ENCODE measurements around the gene PSRC1.

Gene PSRC1

DNA sequence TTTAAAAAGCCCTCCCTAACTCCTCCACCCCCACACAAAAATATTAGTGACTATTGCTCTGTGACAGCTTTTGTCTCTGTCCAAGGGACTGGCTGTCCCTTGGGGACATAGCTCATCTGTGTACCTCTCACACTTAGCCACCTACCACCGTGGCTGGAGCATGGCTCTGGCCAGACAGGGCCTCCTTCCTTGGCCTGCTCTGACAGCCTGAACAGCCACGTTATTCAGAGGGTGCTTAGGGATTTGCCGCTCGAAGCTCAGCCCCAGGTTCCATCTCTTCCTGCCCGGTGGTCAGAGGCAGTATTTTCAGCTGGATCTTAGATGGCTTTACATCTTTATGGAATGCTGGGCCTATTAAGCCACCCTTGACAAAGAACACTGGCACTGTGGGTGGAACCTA lies 39.7 kb downstream of the PSRC1 start:
- no peak for DNase-seq

DNA sequence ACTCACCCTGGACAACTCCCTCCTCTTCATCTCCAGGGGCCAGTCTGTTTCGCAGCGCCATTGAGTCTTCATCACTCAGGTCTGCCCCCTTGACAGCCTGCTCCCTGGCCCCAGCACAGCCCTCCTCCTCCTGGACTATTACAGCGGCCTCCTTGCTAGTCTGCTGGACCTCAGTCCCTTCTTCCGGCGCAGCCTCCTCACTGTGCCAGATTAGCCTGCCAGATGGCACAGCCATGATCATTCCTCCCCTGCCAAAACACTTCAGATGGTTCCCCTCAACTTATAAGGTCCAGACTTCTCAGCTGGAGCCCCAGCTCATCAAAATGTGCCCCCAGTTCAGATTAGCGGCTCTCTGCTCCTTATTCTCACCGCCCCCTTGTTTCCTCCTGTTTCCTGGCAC lies 40.6 kb downstream of the PSRC1 start:
- no peak for DNase-seq

DNA sequence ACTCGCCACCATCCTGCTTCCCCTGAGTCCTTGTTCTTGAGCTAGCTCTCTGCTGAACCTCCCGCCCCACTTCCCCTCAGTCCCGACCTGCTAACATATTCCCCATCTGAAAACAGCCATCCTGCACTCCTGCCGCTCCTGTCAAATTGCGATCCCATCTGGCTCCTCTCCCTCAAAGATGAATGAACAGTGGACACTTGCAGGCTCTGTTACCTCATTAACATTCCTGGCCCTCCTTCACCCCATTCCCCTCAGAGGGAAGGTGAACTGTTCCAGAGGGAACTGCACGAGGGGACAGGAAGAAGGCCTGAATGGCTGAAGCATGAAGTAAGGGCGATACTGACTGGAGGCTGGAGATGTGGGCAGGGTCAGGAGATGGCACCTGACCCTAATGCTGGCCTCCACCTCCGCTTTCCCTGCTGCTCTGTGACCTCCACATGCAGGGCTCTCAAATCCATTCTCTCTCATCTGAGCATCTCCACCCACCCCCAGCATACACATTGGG lies 41.1 kb downstream of the PSRC1 start:
- DNase-seq = no peak

DNA sequence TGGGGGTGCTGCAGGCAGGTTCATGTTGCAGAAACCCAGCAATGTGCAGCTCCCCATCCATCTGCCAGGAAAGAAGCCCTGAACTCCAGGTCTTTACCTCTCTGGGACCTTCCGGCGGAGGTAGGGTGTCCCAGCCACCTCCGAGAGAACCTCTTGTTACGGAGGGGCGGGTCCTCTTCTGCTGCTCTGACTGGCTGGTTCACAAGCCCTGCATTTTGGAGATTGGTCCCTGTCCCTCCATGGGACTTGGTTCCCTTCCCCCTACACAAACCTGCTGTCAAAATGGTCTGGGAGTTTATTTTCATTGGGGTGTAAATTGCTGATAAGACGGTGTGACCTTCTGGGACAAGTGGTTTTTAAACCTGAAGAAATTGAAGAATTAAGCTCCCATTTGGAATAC lies 41.6 kb downstream of the PSRC1 start:
- DNase-seq = no peak

DNA sequence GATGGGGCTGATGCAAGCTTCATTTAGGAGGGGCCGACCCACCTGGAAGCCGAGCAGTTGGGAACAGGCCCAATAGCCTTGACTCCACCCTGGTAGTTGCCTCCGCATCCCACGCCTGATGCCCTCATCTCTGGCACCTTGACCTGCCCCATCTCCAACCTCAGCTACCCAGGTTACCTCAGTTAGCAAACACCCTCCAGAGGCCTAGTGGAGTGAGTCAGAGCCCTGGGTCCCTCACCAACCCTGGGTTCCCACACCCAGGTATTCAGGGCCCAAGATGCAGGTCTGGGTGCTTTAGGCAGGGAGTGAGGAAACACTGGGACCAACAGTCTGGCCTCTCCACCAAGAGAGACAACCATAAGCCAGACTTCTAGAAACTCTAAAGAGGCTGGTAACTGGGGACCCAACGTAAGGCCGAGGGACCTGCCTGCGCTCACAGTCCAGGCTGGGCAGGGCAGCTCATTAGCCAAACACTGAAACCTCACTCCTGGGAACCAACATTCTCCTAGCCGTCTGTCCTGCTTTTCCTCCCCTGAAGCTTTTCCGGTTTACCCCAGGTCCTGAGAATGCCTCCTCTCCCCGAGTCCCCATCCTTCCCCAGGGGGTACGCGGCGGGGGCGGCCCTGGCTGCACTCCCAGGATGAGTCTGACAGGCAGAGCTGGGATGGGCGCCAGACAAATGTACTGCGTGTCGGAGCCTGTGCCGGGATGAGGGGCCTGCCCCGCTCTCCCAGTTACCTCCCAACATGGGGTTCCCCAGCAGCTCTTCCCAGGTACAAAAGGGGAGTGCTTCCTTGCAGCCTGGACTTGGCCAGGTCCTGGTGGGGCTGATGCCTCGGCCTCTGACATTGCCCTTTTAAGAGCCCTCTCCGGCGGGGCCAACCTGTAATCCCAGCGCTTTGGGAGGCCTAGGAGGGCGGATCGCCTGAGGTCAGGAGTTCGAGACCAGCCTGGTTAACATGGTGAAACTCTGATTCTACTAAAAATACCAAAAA lies 42.5 kb downstream of the PSRC1 start:
- DNase-seq = no peak

DNA sequence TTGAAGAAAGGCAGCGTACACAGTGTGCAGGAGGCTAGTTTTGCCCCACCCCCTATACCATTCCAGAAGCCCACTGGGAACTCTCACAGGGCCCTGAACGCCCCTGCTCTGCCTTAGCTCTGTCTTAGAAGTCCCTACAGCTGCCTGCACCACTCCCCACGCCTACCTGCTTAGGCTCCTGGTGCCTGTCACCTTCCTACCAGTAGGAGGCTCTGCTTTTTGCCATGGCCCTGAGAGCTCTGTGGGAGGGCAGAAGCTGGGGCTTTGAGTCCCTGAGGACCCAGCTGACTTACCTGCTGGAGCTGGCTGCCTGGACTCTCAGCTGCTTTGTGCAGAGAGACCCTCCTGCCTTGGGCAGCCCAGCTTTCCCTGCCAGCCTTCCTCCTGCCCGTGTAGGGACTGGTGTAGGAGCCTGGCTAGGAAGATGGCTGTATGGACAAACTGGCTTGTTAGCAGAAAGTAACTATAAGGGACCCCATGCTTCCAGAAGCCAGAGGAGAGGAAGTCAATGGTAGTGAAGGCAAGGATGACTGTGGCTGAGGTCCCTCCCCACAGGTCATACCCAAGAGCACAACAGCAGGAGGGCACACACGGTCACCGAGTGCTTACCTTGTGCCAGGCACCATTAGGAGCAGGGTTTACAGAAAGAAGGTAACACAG lies 43.4 kb downstream of the PSRC1 start:
- DNase-seq = no peak

DNA sequence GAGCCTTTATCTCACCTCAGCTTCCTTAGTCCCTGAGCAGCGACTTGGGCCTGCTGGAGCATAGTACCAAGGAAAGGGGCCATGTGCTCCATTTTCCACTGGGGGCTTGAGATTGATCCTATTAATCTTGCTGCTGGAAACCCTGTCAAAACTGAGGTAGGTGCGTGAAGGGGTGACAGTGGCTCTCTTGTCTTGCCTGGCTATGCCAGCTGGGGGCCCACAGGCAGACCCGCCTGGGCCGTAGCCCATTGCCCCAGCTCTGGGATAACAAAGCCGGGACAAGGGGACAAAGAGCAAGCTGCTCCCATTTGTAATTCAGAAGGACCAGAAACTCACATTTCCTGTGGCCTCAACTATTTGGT lies 43.9 kb downstream of the PSRC1 start:
- no peak for DNase-seq

DNA sequence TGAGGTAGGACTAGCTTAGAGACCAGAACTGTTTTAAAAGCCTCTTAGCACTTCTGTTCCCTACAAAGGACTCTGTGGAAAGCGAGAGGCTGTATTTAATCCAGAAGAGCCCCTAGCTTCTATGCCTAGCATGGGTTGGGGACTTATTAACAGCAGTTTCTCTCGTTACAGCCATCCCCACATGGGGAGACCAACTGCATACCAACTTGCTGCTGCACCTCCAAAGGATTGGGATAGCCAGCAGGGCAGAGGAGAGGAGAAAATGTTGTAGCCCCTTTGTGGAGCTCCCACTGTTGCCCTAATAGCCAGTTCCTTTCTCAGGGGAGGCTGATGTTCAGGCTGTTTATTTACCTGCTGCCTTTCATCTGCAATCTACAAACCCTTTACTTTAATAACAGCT lies 44.6 kb downstream of the PSRC1 start:
- DNase-seq = no peak

DNA sequence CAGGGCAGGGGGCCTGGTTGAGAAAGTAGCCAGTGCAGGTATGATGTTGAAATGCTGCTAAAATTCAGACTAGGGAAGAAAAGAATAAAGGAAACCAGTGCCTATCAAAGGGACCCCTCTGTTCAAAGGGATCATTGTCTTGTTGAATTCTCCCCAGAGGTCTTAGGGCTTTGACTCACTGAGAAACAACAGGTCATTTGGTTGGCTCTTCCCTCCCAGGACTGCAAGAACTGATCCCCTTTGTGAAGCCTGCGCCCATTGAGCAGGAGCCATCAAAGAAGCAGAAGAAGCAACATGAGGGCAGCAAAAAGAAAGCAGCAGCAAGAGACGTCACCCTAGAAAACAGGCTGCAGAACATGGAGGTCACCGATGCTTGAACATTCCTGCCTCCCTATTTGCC lies 45.4 kb downstream of the PSRC1 start:
- no peak for DNase-seq

DNA sequence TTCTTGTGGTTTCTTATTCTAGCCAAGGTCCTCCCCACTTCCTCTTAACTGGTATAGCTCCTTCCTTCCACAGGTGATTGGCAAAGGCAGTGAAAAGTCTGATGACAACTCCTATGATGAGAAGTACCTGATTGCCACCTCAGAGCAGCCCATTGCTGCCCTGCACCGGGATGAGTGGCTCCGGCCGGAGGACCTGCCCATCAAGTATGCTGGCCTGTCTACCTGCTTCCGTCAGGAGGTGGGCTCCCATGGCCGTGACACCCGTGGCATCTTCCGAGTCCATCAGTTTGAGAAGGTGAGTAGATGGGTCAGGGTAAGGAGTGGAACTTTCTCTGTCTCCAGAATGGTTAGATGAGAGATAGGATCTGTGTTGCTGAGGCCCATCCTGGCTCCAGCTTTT lies 47.8 kb downstream of the PSRC1 start:
- DNase-seq = no peak

DNA sequence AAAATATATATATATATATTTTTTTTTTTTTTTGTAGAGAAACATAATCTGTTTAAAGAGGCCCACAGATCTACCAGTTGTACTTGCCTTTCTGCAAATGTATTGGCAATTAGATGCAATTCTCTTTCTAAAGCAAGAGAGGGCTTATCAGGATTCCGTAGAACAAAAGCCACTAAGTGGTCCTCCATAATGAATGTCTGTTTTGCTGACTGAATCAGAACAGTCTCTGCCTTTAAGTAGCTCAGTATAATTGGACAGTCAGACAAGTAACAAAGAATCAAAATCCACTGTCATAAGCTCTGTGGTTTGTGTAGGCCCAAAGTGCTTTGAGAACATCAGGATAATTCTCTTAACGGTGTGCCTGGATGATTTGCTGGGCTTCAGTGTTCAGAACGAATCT lies 51.9 kb downstream of the PSRC1 start:
- DNase-seq = no peak
